Measurements from ENCODE around the gene CBFA2T3.

Gene CBFA2T3

DNA sequence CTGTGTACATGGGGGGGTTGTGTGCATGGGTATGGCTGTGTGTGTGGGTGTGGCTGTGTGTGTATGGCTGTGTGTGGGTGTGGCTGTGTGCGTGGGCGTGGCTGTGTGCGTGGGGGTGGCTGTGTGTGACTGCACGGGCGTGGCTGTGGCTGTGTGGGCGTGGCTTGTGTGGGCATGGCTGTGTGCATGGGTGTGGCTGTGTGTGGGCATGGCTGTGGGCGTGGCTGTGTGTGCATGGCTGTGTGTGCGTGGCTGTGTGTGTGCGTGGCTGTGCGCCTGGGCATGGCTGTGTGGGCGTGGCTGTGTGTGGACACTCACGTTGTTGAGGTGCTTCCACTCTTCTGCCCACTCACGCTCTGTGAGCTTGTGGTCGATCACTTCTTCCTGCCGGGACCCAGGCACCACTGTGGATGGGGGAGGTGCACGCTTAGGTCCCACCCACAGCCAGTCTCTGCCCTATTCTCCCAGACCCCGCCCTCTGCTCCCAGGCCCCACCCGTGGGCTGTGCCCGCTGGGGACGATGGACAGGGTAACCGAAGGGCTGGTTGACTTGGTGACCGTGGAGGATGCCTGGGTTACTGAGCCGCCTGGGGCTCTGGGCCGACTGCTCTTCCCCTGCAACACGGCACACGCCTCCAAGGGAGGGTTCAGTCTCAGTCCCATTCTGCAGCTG, 94.5 kb downstream of the CBFA2T3 start:
- no peaks in the 10 kb centered on the region for H3K36me3 ChIP-seq (ENCODE audit: control insufficient read depth, insufficient read depth, low read length)
- no peak overlapping the region for H3K4me3 ChIP-seq (ENCODE audit: low read depth, low read length)
- TF ChIP-seq, protein P1, sequence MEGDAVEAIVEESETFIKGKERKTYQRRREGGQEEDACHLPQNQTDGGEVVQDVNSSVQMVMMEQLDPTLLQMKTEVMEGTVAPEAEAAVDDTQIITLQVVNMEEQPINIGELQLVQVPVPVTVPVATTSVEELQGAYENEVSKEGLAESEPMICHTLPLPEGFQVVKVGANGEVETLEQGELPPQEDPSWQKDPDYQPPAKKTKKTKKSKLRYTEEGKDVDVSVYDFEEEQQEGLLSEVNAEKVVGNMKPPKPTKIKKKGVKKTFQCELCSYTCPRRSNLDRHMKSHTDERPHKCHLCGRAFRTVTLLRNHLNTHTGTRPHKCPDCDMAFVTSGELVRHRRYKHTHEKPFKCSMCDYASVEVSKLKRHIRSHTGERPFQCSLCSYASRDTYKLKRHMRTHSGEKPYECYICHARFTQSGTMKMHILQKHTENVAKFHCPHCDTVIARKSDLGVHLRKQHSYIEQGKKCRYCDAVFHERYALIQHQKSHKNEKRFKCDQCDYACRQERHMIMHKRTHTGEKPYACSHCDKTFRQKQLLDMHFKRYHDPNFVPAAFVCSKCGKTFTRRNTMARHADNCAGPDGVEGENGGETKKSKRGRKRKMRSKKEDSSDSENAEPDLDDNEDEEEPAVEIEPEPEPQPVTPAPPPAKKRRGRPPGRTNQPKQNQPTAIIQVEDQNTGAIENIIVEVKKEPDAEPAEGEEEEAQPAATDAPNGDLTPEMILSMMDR (IDR thresholded peaks at IDR 0.05) = no peak
- H3K4me1 ChIP-seq = no peaks in the 10 kb centered on the region
- no peaks in the 10 kb centered on the region for H3K27me3 ChIP-seq (ENCODE audit: control insufficient read depth, insufficient read depth, low read length)
- H3K9ac ChIP-seq = no peak overlapping the region
- no peak overlapping the region for H3K27ac ChIP-seq
- no peak overlapping the region for H2AFZ ChIP-seq
- no peaks in the 10 kb centered on the region for H3K9me3 ChIP-seq (ENCODE audit: control insufficient read depth, low read length)
- H3K79me2 ChIP-seq = no peaks in the 10 kb centered on the region
- H3K4me2 ChIP-seq (ENCODE audit: low read length) = no peak overlapping the region

DNA sequence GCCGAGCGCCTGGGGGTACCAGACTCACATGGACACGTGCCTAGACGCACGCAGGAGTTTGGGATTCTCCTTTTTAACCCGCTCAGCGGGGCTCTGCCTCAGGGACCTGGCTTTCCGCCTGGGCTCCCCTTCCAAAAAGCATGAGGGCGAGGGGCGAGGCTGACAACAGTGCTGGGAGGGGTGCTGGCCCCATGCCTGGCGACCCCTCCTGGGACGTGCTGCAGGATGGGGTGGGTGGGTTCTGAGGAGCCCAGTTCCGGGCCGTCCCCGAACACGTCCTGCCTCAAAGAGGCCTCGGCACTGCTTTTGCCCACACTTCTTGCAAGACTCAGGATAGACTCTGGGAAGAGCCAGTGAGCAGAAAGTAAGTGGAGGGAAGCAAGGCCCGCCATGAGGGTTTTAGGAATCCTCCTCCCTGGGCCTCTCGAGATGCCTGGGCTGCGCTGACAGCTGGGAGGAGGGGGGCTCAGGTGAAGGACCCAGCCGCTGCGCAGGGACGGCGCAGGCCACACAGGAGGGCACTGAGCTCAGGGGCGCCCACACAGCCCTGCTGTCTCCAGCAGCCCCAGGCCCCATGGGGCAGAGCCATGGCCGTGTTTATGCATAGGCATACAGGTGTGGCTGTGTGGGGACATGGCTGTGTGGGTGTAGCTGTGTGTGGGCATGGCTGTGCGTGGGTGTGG, 95.2 kb downstream of the CBFA2T3 start:
- H3K9me3 ChIP-seq (ENCODE audit: control insufficient read depth, low read length) = no peaks in the 10 kb centered on the region
- H3K4me3 ChIP-seq (ENCODE audit: low read depth, low read length) = no peak overlapping the region
- no peaks in the 10 kb centered on the region for H3K4me1 ChIP-seq
- no peaks in the 10 kb centered on the region for H3K27me3 ChIP-seq (ENCODE audit: control insufficient read depth, insufficient read depth, low read length)
- H3K9ac ChIP-seq = no peak overlapping the region
- H3K27ac ChIP-seq = no peak overlapping the region
- H3K36me3 ChIP-seq (ENCODE audit: control insufficient read depth, insufficient read depth, low read length) = no peaks in the 10 kb centered on the region
- H3K4me2 ChIP-seq (ENCODE audit: low read length) = peak overlapping the region; percentile 74
- TF ChIP-seq, protein P1 (IDR thresholded peaks at IDR 0.05) = no peak
- no peak overlapping the region for H2AFZ ChIP-seq
- no peaks in the 10 kb centered on the region for H3K79me2 ChIP-seq

GRCh38 chr16:88881007-88881615, 95.9 kb downstream of the CBFA2T3 start:
- H3K27ac ChIP-seq = no peak overlapping the region
- H3K27me3 ChIP-seq (ENCODE audit: control insufficient read depth, insufficient read depth, low read length) = no peaks in the 10 kb centered on the region
- no peaks in the 10 kb centered on the region for H3K79me2 ChIP-seq
- no peaks in the 10 kb centered on the region for H3K36me3 ChIP-seq (ENCODE audit: control insufficient read depth, insufficient read depth, low read length)
- no peak overlapping the region for H3K9ac ChIP-seq
- H3K4me2 ChIP-seq (ENCODE audit: low read length) = peak overlapping the region; percentile 74
- no peaks in the 10 kb centered on the region for H3K9me3 ChIP-seq (ENCODE audit: control insufficient read depth, low read length)
- no peaks in the 10 kb centered on the region for H3K4me1 ChIP-seq
- no peak overlapping the region for H2AFZ ChIP-seq
- TF ChIP-seq, protein P1 (IDR thresholded peaks at IDR 0.05) = no peak
- H3K4me3 ChIP-seq (ENCODE audit: low read depth, low read length) = peak overlapping the region; percentile 49

DNA sequence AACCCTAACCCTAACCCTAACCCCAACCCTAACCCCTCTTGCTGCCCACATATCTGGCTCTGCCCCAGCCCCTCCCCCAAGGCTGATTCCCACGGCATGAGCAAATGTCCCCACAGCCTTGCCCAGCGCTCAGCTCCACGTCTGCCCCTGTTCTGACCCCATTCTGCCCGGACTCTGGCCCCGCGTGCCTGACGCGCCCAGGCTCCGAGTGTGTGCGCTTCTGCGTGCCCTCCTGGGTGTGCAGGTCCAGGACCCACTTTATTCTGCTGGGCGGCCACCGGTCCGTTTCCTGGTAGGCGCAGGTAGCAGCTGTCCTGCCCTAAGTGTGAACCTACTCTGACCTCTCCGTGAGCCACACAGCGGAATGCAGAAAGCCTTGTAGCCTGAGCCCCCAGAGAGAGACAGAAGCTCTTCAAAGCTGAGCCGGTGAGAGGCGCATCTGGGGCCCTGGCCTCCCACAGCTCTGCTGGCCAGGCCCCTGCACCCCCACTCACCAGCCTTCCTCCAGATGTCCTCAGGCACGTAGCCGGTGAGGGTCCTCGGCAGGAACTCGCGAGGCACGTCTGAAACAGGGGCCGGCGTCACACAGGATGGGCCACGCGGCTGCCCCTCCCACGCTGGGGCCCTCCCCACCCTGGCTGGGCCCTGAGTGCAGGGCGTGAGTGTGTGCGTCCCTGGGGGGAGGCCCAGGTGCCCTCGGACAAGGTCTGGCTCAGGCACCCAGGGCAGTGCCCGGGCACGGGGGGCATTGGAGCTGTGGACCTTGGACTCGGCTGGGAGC, 96.6 kb downstream of the CBFA2T3 start:
- Histone ChIP-seq H3K4me3 (ENCODE audit: low read depth, low read length) (peak overlapping the region; percentile 49), H3K27ac (no peak overlapping the region), H3K4me2 (ENCODE audit: low read length) (peak overlapping the region; percentile 74), H3K27me3 (ENCODE audit: control insufficient read depth, insufficient read depth, low read length) (no peaks in the 10 kb centered on the region), H3K9me3 (ENCODE audit: control insufficient read depth, low read length) (no peaks in the 10 kb centered on the region), H3K79me2 (no peaks in the 10 kb centered on the region), H3K9ac (no peak overlapping the region), H3K4me1 (no peaks in the 10 kb centered on the region), H3K36me3 (ENCODE audit: control insufficient read depth, insufficient read depth, low read length) (no peaks in the 10 kb centered on the region), H2AFZ (no peak overlapping the region)
- TF ChIP-seq, protein P1 (IDR thresholded peaks at IDR 0.05) = no peak

All from parathyroid adenoma (tissue), 2 donors.